ENCODE measurements around the gene CEPT1. TPM values are rescaled to one million over a fixed set of nuclear protein-coding genes. Genes with fewer than 3 reads are reported as not detected.

The CEPT1 gene
- total and polyA plus RNA-seq, 9 of the 15 experiments (the other 6 are each of a cell fraction or from before 2014, with no cell fraction given): 24.4 to 72.6 (median 42.4) TPM

DNA sequence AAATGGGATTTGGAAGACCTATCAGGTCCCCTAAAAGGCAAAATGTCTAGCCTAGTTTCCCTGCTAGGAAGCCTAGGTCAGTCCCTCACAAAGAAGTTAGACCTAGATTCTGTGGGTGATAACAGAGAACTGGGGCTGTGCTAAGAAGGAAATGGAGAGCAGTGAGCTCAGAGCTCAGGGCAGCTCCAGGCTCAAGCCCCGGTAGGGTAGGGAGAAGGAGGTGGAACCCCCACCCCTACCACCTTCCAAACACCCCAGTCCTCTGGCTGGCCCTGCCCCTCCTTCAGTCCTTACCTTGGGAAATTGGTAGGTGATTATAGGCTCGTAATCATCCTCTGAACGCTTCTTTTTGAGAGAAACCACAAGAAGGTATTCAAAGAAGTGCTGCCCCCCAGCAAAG, 59.3 kb downstream of the CEPT1 start:
- Histone ChIP-seq H4K20me1 (replicated peaks; ENCODE audit: control insufficient read depth, insufficient read depth, low read length) (no peaks in the 10 kb centered on the region), H3K36me3 (ENCODE audit: control insufficient read depth, insufficient read depth, low read length) (no peaks in the 10 kb centered on the region), H3K27me3 (ENCODE audit: control insufficient read depth in 2 of 2, insufficient read depth in 2 of 2, low read length in 2 of 2) (no peaks in the 10 kb centered on the region; a peak in 1 of 5 replicates), H2AFZ (ENCODE audit: low read depth, low read length) (no peak overlapping the region), H3K9me1 (ENCODE audit: control insufficient read depth, insufficient read depth, low read length) (no peaks in the 10 kb centered on the region), H3K9me3 (replicated peaks; ENCODE audit: control insufficient read depth, insufficient read depth, low read depth, low read length) (no peaks in the 10 kb centered on the region), H3K4me3 (no peak overlapping the region), H3K9ac (ENCODE audit: insufficient read depth in 1 of 2, low read depth in 2 of 2, low read length in 2 of 2) (no peak overlapping the region), H3K4me1 (replicated peaks in 1 of 2; ENCODE audit: control insufficient read depth in 2 of 2, insufficient read depth in 2 of 2, low read length in 2 of 2) (peaks cover 24 to 29% of the 10 kb centered on the region in 2 experiments), H3K27ac (ENCODE audit: extremely low read depth, low read depth, low read length) (no peak overlapping the region), H3K79me2 (ENCODE audit: control insufficient read depth, insufficient read depth, low read length) (no peaks in the 10 kb centered on the region), H3K4me2 (ENCODE audit: insufficient read depth, low read length) (no peak overlapping the region)
- DNase-seq (ENCODE audit: extremely low read depth in 1 of 4, low spot score in 3 of 4) (no peak), FAIRE-seq (no peak), ATAC-seq (no peak; the same call in 2 of the 3 replicates)
- ChIA-PET CTCF (ENCODE audit: low intra/inter-chr PET ratio) (interaction anchor here (0.5 kb wide), 1 partner anchor 418 kb away, joined by 3 read pairs; no protein-coding TSS in a partner anchor), POLR2A (no interaction called here)
- intact Hi-C loops (cut with micrococcal nuclease) (no loop called here), in situ Hi-C loops (cut with MboI) (no loop called here)
- no peak for TF ChIP-seq SRF (CRISPR knock-in tag; IDR thresholded peaks at IDR 0.05)
- no peak for TF ChIP-seq ZNF584 (CRISPR knock-in tag; IDR thresholded peaks at IDR 0.05; ENCODE audit: low read depth)
- no peak for TF ChIP-seq STAT5A (IDR thresholded peaks at IDR 0.05; ENCODE audit: borderline replicate concordance, low read length)
- no peak for TF ChIP-seq ZNF12 (CRISPR knock-in tag; IDR thresholded peaks at IDR 0.05)
- 38% methylated on average over 2 of the region's 3 CpGs for WGBS (ENCODE audit: insufficient coverage, low coverage, missing lambda C conversion rate)
- no TSS peak for BruUV-seq (replicated peaks)

Data from K562 (cell line).